Upper lobe of left lung (tissue), 6 donors: ENCODE measurements around the gene ZNF419. TPM values are rescaled to one million over a fixed set of nuclear protein-coding genes. Genes with fewer than 3 reads are reported as not detected.

Source experiments
- ATAC-seq, 2 donors: fragments of 200-7000 bp; cut with Tn5 transposase; one replicate each; pipeline ENCODE4 v1.9.1; 2022; ENCODE audit warnings: mild to moderate bottlenecking in 2 of 2, moderate library complexity in 2 of 2; ENCODE audit not compliant: low FRiP score in 2 of 2
- DNase-seq, 2 donors: peaks; one replicate each; pipeline ENCODE4 v3.0.0-alpha.2; 2019 to 2020
- H3K27ac ChIP-seq, 4 donors: fragments of 200-600 bp; sonication (generic); one replicate each; pipeline ENCODE4 v1.5.1; 2016 to 2019
- H3K27me3 ChIP-seq, 4 donors: fragments of 200-600 bp; sonication (generic); one replicate each; pipeline ENCODE4 v1.5.1; 2017 to 2019
- H3K36me3 ChIP-seq, 4 donors: fragments of 200-600 bp; sonication (generic); one replicate each; pipeline ENCODE4 v1.5.1; 2016 to 2019
- H3K4me1 ChIP-seq, 4 donors: fragments of 200-600 bp; sonication (generic); one replicate each; pipeline ENCODE4 v1.5.1; 2018 to 2019
- H3K4me3 ChIP-seq, 4 donors: fragments of 200-600 bp; sonication (generic); one replicate each; pipeline ENCODE4 v1.5.1; 2017 to 2019; ENCODE audit warnings: mild to moderate bottlenecking in 2 of 4, moderate library complexity in 1 of 4
- H3K9me3 ChIP-seq, 4 donors: fragments of 200-600 bp; sonication (generic); one replicate each; pipeline ENCODE4 v1.5.1; 2018 to 2019
- CTCF ChIP-seq, 6 experiments: fragments of 450-650 bp in 4 of 6; fragments of 200-600 bp in 2 of 6; sonication (generic) in 2 of 6; IDR thresholded peaks; one replicate each; pipeline ENCODE4 v1.5.1; 2016 to 2019; ENCODE audit warnings: antibody characterized with exemption in 6 of 6
- EP300 ChIP-seq, 4 donors: sonication (generic); formaldehyde crosslinking; IDR thresholded peaks; one replicate each; pipeline ENCODE4 v1.5.1; 2017; ENCODE audit warnings: antibody characterized with exemption in 4 of 4, control low read depth in 2 of 4
- POLR2A ChIP-seq, 4 donors: fragments of 450-650 bp; IDR thresholded peaks; one replicate each; pipeline ENCODE4 v1.5.1; 2016 to 2017; ENCODE audit warnings: antibody characterized with exemption in 4 of 4, mild to moderate bottlenecking in 2 of 4
- POLR2AphosphoS5 ChIP-seq, 2 donors: sonication (generic); formaldehyde crosslinking; IDR thresholded peaks; one replicate each; pipeline ENCODE4 v1.5.1; 2017; ENCODE audit warnings: antibody characterized with exemption in 2 of 2
- WGBS, 2 donors: methylation state at CpG; one replicate each; pipeline ENCODE4 v1.1.5; 2017 to 2018; 5-methylcytosine and 5-hydroxymethylcytosine counted together
- total RNA-seq, 6 donors: library from RNA; depleted of rRNA in 4 of 6; stranded (reverse); fragments of >200 nt in 4 of 6; gene quantifications; one replicate each; pipeline versions ENCODE4 v1.1.0 to v1.2.1, GENCODE V29; 2016 to 2021
- donor health status: DM: no; HTN: no; CAD: no; lungs with moderate emphysema.
- donor health status: DM: no; HTN: yes; CAD: no; lungs with severe emphysema.

ZNF419 gene
- total RNA-seq, 6 donors from 2014 or later, result 7.0 to 20.4 (median 9.7) TPM

- Histone ChIP-seq H3K36me3 (peaks cover 8 to 35% (median 26%) of the 10 kb centered on the region in 4 donors), H3K9me3 (peaks cover 11 to 63% (median 46%) of the 10 kb centered on the region in 4 donors), H3K27ac (no peak overlapping the region), H3K27me3 (no peaks in the 10 kb centered on the region), H3K4me1 (no peaks in the 10 kb centered on the region), H3K4me3 (no peak overlapping the region)
- ATAC-seq (no peak), DNase-seq (no peak)
- no peak for TF ChIP-seq CTCF (IDR thresholded peaks at IDR 0.05)
- WGBS, 2 donors, result 89% methylated on average over 5 of the region's 5 CpGs
Observed at GRCh38 chr19:57443121-57443696, 44.3 kb upstream of the ZNF419 start.

- 94 to 96% methylated on average over 3 of the region's 3 CpGs for WGBS, 2 donors
- H3K27me3 ChIP-seq, result no peaks in the 10 kb centered on the region
- TF ChIP-seq CTCF (IDR thresholded peaks at IDR 0.05) (no peak), POLR2AphosphoS5 (IDR thresholded peaks at IDR 0.05) (no peak)
- DNase-seq (no peak), ATAC-seq (no peak)
- no peaks in the 10 kb centered on the region for H3K4me1 ChIP-seq
- peaks cover 14 to 54% (median 29%) of the 10 kb centered on the region in 4 donors for H3K9me3 ChIP-seq
- H3K27ac ChIP-seq, result no peak overlapping the region
- no peaks in the 10 kb centered on the region for H3K36me3 ChIP-seq
- no peak overlapping the region for H3K4me3 ChIP-seq
Observed at GRCh38 chr19:57452307-57452706, 35.2 kb upstream of the ZNF419 start.

- Histone ChIP-seq H3K4me3 (no peak overlapping the region), H3K27me3 (no peaks in the 10 kb centered on the region), H3K4me1 (no peaks in the 10 kb centered on the region), H3K9me3 (peaks cover 57 to 85% (median 78%) of the 10 kb centered on the region in 4 donors), H3K36me3 (peaks cover 0 to 9% (median 6%) of the 10 kb centered on the region in 4 donors), H3K27ac (no peak overlapping the region)
- ATAC-seq (no peak), DNase-seq (no peak)
- TF ChIP-seq EP300 (IDR thresholded peaks at IDR 0.05), result no peak
- TF ChIP-seq POLR2AphosphoS5 (IDR thresholded peaks at IDR 0.05), result no peak
- TF ChIP-seq POLR2A (IDR thresholded peaks at IDR 0.05), result no peak
- no peak for TF ChIP-seq CTCF (IDR thresholded peaks at IDR 0.05)
- 82 to 85% methylated on average over 5 of the region's 5 CpGs for WGBS, 2 donors
Observed at GRCh38 chr19:57465680-57466381, 21.7 kb upstream of the ZNF419 start.

- H3K4me3 ChIP-seq, result no peak overlapping the region
- H3K4me1 ChIP-seq, result no peaks in the 10 kb centered on the region
- H3K27ac ChIP-seq, result no peak overlapping the region
- H3K9me3 ChIP-seq, result peaks cover 59 to 90% (median 80%) of the 10 kb centered on the region in 4 donors
- DNase-seq (no peak), ATAC-seq (no peak)
- no peaks in the 10 kb centered on the region for H3K27me3 ChIP-seq
- 95 to 100% methylated on average over 3 to 5 of the region's 5 CpGs for WGBS, 2 donors
- TF ChIP-seq EP300 (IDR thresholded peaks at IDR 0.05), result no peak
- peaks cover 0 to 9% (median 6%) of the 10 kb centered on the region in 4 donors for H3K36me3 ChIP-seq
Observed at GRCh38 chr19:57466489-57466888, 21.1 kb upstream of the ZNF419 start.

- WGBS, 2 donors, result 92 to 100% methylated on average over 4 of the region's 4 CpGs
- no peak overlapping the region for H3K27ac ChIP-seq
- no peak overlapping the region for H3K4me3 ChIP-seq
- no peaks in the 10 kb centered on the region for H3K27me3 ChIP-seq
- DNase-seq, result no peak
- peaks cover 7 to 14% (median 9%) of the 10 kb centered on the region in 4 donors for H3K4me1 ChIP-seq
- ATAC-seq, result no peak
- no peak for TF ChIP-seq POLR2AphosphoS5 (IDR thresholded peaks at IDR 0.05)
- no peak for TF ChIP-seq EP300 (IDR thresholded peaks at IDR 0.05)
- no peak for TF ChIP-seq CTCF (IDR thresholded peaks at IDR 0.05)
- no peak for TF ChIP-seq POLR2A (IDR thresholded peaks at IDR 0.05)
- H3K9me3 ChIP-seq, result peaks cover 72 to 89% (median 87%) of the 10 kb centered on the region in 4 donors
- peaks cover 4 to 36% (median 29%) of the 10 kb centered on the region in 4 donors for H3K36me3 ChIP-seq
Observed at GRCh38 chr19:57473646-57474045, 13.9 kb upstream of the ZNF419 start.
